A172 (cell line): Measurements from ENCODE around the gene CCRL2. TPM values are rescaled to one million over a fixed set of nuclear protein-coding genes. Genes with fewer than 3 reads are reported as not detected.
"Not testable (repeated sequence)": the region's sequence is repeated elsewhere in the genome, so short reads cannot be mapped to it uniquely, and the experiment has no call there.

Experiments used
- DNase-seq: peaks from one replicate; pipeline ENCODE4 v3.0.0-alpha.2; 2015; ENCODE audit warnings: low spot score
- total RNA-seq: library from RNA; depleted of rRNA; stranded (reverse); fragments of >200 nt; shearing (Covaris generic); gene quantifications from 2 replicates; pipeline ENCODE4 v1.2.3, GENCODE V29; 2014

The CCRL2 gene
- total RNA-seq, 1 experiment from 2014 or later: not detected

DNA sequence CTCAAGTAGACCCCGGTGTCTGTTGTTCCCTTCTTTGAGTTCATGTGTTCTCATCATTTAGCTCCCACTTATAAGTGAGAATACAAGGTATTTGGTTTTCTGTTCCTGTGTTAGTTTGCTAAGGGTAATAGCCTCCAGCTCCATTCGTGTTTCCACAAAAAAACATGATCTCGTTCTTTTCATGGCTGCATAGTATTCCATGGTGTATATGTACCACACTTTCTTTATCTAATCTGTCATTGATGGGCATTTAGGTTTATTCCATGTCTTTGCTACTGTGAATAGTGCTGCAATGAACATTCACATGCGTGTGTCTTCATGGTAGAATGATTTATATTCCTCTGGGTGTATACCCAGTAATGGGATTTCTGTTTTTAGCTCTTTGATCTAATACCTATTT, 4.2 kb upstream of the CCRL2 start:
- DNase-seq: not testable (repeated sequence)

DNA sequence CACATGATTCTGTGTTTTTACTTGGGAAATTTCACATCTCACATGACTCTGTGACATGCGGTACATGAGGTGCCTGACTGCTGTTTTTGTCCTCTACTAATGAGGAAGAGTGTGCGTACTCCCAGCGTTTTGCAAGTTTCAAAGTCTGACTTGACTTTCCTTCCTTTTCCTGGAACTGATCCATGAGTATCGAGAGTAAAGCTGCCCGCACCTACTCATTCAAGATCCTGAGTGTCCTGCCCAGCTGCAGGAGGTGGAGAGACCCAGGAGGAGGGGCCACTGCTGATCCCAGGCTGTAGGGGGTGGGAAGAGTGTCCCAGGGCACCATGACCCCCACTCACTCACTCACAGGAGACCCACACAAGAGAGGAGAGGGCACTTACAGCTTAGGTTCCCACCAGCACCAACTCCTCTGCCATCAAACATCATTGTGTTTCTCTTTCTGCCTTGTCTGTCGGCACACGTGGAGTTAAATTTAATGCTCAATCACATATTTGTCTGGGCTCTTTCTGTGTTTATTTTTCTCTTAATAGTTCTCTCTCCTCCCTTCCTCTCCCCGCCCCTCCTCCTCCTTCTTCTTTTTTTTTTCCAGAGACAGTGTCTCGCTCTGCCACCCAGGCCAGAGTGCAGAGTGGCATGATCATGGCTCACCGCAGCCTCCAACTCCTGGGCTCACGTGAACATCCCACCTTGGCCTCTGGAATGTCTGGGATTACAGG, 1.6 kb upstream of the CCRL2 start:
- DNase-seq: no peak

DNA sequence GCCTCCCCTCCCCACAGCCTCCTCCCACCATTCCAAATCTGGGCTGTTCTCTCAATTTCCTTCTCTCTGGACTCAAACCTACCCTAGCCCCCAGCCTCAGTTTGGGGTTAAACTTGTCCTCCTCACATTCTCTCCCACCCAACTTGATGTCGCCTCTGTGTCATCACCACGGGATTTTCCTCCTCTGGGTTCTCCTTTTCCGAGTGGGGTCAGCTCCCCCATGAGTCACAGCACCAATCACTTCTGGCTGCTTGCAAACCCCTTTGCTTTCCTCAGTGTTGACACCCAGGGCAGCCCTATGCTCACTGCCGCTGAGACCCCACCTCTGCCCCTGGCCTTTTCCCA, 644 bp upstream of the CCRL2 start:
- DNase-seq: no peak

DNA sequence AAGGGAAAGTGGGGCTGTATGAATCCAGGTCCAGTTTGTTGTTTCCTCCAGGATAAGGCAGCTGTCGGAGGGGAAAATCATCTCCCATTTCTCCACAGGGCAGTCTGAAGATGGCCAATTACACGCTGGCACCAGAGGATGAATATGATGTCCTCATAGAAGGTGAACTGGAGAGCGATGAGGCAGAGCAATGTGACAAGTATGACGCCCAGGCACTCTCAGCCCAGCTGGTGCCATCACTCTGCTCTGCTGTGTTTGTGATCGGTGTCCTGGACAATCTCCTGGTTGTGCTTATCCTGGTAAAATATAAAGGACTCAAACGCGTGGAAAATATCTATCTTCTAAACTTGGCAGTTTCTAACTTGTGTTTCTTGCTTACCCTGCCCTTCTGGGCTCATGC, 911 bp downstream of the CCRL2 start:
- no peak for DNase-seq

DNA sequence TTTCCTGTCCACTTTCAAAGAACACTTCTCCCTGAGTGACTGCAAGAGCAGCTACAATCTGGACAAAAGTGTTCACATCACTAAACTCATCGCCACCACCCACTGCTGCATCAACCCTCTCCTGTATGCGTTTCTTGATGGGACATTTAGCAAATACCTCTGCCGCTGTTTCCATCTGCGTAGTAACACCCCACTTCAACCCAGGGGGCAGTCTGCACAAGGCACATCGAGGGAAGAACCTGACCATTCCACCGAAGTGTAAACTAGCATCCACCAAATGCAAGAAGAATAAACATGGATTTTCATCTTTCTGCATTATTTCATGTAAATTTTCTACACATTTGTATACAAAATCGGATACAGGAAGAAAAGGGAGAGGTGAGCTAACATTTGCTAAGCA, 1.8 kb downstream of the CCRL2 start:
- DNase-seq: no peak

DNA sequence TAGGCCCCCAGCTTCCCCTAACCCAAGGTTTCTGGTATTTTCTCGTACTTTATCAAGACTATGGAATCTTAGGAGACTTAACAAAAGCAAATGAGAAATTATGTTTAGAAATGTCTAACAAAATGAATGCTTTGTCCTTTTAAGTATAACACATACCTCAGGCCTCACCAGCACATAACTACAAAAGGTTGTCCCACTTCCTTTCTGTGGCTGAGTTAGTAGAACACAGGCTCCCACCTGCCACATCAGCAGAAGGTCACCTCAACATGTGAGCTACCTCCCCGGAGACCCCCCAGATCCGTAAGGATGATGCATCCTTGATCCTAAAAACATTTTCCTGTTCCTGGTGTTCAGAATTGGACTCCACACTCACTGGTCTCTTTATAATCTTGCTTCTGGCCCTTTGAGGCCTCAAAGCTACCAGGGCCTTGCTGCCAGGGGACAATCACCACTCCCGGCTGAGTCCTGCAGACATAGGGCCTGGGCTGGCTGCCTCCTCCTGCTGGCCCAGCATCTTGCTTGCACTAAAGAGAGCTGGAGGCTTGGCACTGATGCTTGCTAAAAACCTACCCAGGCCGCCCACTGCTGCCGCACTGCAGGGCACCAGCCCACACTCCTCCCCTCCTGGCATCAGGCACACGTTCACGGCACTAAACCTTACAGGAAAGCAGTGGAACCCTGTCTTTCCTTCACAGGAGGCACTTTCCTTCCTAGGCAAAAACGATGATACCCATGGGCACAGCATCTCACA, 2.9 kb downstream of the CCRL2 start:
- no peak for DNase-seq

DNA sequence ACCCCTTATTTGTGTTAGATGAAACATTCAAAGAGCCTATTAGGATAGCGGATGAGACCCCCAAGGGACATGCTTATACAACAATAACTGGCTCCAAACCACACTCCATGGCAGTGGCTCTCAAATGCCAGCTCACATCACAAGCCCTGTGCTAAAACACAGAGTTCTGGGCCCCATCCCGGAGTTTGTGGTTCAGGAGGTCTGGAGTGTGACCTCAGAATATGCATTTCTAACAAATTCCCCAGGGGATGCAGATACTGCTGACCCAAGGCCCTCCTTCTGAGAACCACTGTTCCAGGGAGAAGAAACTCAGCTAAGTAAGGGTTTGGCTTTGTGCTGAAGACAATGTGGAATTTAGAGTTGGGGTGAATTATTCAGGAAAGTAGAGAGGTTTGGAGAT, 3.6 kb downstream of the CCRL2 start:
- no peak for DNase-seq

DNA sequence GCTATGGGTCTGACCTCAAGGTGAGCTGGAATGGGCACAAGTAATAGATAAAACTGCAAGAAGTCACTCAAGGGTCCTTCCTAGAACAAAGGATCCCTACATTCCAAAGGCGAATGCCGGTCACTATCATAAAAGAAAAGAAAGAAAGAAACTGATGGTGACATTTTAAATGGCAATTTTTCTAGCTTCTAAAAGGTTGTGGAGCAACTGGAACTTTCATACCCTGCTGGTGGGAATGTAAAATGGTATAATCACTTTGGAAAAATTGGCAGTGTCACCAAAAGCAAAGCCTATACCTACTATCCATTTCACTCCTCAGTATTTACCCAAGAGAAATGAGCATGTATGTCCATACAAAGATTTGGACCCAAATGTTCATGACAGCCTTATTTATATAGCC, 4.2 kb downstream of the CCRL2 start:
- no peak for DNase-seq

DNA sequence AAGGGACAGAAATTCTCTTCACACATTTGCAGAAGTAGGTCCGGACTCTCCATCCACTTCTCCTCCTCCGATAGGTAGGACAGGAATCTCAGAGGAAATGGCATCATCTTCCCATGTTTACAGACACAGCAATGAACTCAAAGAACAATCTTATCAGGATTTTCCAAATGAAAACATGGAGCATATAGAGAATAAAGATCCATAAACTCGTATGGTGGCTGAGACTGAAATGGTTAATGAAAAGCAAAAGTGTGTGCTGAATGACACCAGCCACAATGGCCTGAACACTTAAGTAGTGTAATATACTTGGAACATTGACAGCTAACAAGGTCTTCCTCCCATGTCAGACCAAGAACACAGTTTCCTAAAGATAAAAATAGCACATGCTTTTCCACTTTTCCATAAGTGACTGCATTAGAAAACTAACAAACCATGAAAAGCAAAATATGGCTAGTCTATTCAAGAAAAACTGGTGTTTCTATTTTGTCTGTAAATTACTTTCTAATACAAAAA, 5.8 kb downstream of the CCRL2 start:
- DNase-seq: no peak

DNA sequence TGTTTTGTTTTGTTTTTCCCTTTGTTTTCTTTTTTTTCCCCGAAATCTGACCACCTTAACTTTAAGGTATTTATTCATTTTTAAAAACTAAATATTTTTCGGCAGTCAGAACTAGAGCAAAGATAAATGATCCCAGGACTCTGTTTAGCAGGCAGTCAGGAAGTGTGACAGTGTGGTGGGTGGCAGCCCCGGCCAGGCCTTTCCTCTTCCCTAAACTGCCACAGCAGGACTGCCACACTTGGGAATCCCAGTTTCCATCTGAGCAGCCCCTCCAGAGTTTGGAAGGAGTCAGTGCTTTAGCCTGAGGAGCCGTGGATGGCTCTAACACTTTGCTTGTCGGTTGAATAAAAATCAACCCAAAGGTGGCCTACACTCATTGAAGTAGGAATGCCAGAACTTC, 6.9 kb downstream of the CCRL2 start:
- no peak for DNase-seq

DNA sequence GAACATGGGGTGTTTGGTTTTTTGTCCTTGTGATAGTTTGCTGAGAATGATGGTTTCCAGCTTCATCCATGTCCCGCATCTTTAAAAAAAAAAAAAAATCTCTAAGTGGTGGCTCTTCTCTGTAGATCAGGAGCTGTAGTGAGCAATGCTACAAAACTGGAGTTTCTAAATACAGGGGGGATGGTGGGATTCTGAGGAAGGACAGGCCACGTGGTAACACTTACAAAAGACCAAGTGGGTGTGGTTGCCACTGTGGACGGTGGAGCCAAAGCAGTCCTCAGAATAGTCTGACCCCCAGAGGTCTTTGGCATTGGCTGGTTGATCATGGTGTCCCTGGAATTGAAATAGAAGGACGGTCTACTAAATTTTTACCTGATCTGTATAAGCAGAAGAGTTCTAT, 7.7 kb downstream of the CCRL2 start:
- DNase-seq: no peak

DNA sequence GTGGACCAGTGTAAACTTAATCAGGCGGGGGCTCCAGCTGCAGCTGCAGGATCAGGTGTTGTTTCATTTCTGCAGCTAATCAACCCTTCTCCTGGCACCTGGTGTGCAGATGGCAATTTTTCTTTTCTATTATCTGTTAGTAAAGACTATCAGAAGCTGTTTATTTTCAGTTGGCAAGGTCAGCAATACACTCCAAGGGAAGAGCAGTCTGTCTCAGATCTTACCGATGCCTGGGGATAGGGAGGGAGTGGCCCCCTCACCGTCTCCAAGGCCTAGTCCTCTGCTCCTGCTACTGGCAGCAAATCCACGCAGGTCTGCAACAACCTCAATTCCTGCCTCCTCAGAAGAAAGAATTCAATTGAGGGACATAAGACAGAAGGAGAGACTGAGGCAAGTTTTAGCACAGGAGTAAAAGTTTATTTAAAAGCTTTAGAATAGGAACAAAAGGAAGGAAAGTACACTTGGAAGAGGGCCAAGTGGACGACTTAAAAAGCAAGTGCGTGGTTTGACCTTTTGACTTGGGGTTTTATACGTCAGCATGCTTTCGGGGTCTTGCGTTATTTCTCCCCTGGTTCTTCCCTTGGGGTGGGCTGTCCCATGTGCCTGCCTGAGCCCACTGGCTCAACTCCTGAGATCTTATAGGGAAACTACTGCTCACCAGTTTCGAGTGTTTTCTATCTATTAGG, 9.2 kb downstream of the CCRL2 start:
- DNase-seq: no peak

DNA sequence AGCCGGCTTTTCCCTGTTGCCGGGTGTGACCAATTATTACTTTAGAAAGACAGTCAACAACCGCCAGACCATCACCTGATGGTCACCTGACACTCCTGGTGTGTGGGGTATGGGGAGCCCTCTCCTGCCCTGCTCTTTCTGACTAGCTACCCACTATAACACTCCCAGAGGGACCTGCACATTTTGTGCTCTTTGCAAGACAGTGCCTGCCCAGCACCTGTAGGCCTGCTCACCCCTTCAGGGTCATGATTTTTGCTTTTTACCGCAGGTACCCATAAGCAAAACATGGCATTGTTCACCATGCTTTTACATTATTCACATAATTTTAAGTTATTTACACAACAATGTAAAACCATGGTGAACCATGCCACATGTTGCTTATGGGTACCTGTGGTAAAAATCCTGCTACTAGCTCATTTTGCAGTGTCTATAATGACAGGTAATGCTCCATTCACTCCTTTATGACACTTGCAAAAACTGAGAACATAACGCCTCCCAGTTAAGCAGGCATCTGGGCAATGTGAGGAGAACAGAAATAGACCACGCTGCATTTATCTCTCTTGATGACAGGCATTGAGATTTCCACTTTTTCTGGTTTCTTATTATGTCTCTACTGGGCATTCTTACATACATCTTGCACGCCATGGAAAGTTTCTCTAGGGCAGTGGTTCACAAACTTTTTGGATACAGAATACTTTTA, 9.9 kb downstream of the CCRL2 start:
- DNase-seq: no peak

DNA sequence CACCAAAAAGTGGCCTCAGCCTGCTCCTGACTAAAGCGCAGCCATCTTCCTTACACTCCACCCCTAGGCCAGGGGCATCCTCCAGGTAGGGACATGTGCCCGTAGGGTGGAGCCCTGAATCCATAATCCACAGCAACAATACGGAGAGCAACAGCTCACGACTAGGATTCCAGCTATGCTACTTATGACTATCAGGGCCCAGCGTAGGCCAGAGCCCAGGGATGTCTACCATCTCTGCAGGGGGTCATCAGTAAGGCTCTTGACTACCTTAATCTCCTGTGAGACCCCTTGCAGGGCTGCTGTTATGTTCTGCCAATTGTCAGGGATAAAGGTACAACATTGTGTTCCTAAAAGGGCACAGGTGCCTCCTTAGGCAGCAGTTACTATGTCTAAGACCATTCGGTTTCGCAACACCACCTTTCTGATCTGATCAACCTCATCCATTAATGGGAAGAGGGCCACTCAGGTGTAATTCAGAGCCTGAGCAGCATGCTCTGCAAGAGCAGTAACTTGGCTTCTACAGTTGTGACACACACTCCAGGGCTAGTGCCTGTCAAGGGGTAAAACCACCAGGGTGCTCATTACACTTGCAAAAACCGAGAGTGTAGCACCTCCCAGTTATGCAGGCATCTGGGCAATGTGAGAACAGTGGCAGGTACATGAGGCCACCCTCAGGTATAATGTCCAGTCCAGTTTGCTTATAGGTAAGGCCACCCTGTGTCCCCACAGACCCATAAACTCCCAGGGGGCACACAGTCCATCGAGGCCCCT, 11.0 kb downstream of the CCRL2 start:
- no peak for DNase-seq

DNA sequence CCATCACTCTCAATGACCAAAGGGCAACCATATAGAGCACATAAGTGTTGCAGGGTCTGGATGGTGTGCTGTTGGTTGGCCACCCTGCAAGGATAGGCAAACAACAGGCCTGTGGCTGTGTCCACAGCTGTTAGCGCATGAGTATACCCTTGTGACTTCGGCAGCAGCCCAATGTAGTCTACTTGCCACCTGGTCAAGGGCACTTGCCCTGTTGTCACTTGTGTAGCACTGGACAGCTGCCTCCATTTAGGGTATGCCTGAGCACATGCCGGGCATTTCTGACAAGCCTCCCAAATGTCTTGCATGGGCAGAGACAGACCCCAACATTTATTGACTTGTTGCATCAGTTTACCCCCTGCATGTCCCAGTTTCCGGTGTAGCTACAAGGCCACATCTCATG, 12.8 kb downstream of the CCRL2 start:
- DNase-seq: no peak

DNA sequence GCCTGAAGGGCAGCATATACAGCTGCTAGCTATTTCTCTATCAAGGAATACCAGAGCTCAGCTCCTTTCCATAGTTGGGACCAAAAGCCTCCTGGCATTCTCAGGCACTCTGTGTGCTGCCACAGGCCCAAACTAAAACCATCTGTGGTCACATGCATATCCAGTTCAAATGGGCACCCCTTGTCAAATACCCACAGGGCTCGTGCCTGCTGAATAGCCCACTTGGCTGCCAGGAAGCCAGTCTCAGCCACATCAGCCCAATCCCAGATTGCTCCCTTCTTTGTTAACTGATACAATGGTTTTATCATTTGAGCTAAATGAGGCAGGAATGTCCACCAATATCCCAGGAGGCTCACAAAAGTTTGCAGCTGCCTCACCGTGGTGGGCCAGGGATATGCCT, 13.9 kb downstream of the CCRL2 start:
- DNase-seq: no peak

DNA sequence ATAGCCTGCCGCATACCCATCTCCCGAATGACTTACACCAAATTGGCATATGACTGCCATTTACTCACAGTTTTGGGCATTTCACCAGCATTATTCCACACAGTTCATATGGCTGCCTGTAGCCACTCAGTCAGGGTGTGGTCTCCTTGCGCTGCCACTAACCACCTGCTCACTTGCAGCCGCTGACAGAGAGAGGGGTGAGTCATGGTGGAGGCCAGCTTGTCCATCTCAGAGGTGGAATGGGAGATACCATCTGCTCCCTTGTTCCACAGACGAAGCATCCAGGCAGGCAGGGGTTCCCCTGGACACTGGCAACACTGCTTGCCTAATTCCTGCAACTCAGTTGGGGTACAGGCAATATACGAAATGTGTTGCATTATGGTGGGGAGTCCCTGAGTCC, 15.6 kb downstream of the CCRL2 start:
- DNase-seq: peak; percentile 96

DNA sequence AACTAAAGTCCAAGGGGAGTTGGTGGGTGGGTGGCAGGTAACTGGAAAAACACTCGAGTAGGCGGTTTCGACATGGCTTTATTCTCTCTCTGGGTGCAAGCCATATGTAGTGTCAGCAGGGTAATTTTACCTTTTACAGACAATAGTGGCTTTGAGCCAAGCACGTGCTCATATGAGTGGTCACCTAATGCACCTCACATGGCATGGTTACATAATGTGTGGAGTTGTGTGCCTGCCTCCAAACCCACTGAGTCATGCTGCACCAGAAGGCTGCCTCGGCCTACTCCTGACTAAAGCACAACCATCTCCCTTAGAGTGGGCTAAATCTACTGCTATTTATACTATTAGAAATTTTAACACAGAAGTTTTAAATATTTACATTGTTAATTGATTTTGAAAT, 16.5 kb downstream of the CCRL2 start:
- peak; percentile 51 for DNase-seq

DNA sequence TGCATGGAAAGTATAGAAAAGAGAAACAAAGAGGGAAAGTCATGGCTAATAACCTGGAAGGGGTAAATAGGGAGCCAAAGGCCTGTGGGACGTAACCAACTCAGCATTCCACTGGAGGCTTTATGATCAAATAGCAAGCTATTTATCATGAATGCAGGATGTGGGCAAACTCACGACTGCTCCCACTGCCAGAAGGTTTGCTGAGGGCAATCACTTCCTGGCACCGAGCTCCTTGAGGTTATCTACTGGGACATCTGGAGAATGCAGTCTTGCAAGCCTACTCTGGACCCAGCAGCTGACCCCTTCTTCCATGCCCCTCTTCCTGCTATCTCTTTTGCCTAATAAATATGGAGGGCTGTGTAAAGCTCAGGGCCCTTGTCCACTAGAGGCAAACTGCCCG, 19.4 kb downstream of the CCRL2 start:
- DNase-seq: peak; percentile 80

DNA sequence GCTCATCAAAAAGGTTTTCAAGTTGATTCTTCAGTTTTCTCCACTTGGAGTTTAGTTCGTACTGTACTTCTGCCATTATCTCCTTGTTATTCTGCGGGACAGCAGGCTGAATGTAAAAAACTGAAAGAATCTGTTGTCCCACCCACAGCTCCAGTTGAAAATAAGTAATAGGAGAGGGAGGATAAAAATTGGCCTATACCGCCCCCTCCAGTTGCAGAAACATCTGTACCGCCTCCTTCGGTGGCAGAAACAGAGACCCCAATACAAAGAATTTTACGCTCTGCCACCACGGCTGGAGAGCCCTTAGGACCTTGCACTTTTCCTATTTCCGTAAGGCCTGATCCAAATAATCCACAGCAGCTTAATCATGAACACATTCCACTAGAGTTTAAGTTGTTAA, 20.3 kb downstream of the CCRL2 start:
- DNase-seq: not testable (repeated sequence)
